HG03095 (cell line): Measurements from ENCODE around the gene HMX1.

Experiments
- ATAC-seq: cut with Tn5 transposase; IDR thresholded peaks from one replicate; pipeline ENCODE4 v1.9.1; 2021; ENCODE audit warnings: moderate library complexity; ENCODE audit not compliant: unreplicated experiment

The HMX1 gene

DNA sequence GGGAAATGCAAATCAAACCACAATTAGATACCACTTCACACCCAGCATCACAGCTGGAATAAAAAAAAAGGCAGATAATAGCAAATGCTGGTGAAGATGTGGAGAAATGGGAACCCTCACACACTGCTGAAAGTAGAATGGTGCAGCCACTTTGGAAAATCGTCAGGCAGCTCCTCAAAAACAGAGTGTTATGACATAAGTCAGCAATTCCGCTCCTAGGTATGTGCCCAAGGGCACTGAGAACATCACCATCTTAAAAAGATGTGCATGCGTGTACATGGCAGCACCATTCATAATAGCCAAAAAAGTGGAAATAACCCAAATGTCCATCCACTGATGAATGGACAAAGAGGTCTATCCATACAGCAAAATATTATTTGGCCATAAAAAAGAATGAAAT lies 28.0 kb downstream of the HMX1 start:
- ATAC-seq = no peak

DNA sequence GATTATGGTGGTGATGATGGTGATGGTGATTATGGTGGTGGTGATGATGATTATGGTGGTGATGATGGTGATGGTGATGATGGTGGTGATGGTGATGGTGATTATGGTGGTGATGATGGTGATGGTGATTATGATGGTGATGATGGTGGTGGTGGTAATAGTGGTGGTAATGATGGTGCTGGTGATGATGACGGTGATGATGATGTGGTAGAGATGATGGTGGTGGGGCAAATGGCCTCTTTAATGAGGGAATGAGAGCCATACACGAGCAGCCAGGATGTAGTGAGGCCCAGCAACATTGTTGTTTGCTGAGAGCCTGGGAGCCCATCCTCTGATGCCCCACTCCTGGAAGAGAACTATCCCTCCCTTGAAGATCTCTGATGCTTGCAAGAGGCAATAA lies 29.0 kb downstream of the HMX1 start:
- no peak for ATAC-seq

DNA sequence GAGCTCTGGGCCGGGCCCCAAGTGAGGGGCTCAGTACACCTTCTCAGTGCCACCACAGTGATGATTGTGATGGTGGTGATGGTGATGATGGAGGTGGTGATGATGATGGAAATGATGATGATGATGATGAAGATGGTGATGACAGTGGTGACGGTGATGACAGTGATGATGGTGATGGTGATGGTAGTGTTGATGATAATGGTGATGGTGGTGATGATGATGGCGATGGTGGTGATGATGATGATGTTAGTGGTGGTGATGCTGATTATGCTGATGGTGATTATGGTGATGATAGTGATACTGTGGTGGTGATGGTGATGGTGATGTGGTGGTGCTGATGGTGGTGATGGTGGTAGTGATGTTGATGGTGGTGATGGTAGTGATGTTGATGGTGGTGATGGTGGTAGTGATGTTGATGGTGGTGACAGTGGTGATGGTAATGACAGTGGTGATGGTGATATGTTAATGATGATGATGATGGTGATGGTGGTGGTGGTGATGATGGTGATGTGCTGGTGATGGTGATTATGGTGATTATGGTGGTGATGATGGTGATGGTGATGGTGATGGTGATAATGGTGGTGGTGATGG lies 29.9 kb downstream of the HMX1 start:
- ATAC-seq = no peak

DNA sequence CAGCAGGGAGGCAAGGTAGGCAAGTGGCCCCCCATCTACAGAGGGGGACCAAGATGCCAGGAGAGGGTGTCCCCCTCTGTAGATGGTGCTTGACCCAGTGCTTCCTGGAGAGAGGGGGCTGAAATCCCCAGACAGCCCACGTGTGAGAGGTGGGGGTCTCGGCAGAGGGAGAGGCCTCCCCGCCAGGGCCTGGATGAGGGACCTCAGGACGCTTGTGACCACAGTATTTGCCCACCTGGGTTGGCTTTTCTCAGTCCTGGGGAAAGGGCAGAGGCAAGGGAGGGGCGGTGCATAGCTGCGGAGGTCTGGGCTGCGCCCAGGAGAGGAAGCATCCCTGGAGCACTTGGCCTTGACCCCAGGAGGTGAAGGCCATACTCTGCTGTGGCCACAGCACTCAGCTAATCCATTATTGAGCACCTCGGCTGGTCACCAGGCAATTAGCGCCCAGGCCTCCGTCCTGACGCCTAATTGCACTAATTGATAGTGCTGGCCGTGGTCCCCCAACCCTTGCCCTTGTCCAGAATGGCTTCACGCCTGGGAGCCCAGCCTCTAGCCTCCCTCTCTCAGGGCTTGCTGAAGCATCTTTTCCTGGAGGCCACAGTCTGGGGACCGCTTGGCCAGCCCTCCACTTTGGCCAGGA lies 30.7 kb downstream of the HMX1 start:
- ATAC-seq = no peak

DNA sequence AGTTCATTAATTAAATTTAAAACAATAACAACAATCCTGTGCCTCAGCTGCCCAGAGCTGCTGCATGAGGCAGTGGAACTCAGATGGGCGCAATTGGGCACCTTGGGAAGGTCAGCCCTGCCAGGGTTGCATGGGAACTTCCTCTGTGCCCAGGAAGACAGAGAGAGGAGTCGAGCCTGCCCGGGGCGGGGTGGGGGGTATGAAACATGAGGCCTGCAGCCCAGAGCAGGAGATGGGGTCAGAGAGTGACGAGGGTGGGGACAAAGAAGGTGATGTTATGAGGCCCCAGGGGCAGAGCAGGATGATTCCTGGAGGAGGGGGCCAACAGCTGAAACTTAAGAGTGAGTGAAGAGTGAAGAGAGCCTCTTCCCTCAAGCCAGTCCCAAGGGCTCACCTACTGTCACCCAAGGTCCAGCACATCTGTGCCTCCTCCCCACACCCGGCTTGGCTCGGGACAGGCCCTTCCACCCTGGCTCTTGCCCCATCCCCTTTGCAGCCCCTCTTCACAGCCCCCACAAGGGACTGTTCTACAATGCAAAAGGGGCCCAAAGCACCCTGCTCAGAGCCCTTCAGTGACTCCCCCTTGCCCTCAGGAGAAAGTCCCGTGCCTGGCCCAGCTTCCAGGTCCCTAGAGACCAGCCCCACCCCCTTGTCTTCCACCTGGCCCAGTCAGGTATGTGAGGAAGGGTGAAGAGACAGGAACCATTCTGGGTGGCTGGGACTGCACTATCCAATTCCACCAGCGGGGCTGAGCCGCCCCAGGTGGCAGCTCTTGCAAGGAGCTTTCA lies 31.4 kb downstream of the HMX1 start:
- ATAC-seq = no peak

DNA sequence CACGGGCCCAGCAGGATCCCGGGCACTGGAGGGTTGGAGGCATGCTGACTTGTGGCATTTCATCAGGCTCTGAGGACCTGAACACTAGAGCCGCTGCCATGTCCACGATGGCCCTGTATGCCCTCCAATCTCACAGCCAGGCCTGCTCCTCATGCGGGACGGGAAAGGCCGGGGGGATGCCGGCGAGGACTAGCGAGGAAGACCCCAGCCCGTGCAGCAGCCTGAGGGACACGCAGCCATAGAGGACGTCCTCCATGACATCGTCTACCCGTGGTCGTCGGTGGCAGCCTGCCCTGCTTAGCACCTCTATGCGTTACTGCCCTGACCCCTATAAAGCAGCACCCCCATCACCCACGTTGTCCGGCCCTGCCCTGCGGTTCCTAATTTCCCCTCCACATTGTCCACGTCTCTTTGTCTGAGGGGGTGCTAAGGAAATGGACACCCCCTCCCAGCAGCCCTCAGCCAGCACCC lies 32.6 kb downstream of the HMX1 start:
- no peak for ATAC-seq

DNA sequence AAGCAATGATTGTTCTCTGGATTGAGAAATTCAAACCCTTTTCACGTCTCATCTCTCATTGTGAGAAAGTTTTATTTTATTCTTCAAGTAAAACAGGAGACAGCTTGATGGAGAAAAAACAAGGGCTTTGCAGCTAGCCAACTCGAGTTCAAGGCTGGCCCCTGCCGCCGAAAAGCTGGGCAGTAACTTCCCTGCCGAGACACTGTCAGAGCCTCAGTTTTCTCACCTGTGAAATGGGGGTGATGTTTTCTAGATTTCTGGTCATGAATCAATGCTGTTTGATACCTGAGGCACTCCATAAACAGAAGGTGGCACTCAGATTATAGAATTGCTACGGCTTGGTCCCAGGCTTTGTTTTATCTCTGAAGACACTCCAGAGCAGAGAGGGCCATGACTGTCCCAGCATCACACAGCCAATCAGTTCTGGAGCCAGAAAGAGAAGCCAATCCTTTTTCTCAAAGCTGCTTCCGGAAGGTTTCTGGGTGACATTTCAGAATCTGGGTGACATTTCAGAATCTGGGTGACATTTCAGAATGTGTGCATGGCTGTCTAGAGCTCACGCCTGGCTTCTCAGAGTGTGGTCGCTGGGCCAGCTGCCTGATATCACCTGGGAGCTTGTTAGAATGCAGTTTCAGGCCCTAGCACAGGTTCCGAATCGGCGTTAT lies 33.2 kb downstream of the HMX1 start:
- ATAC-seq = no peak

DNA sequence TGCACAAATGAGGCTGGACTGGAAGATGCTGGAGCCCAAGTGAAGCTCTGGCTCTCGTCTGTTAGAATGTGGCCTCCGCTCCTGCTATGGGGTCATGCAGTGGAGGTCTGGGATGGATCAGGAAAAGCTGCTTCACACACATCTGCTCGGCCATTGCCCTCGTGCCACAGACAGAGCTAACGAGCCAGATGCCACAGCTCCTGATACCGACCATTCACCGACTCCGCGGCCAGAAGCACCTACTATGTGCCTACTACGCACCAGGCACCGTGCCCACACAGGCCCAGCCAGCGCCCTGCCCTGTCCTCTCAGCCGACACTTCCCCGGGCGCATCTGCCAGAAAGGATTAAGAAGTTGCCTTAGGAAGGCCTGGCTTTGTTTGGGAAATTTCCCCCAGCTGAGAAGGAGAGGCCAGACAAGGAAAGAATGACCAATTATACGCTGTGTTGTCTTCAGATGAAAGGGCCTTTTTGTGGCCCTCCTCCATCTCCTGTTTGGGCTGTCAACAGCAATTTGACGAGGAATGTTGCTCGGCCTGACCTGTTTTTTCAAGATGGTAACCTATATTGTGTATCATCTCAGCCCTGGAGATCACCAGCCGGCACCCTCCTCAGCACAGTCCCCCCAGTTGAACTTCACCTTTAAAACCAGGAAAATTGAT lies 34.3 kb downstream of the HMX1 start:
- no peak for ATAC-seq

DNA sequence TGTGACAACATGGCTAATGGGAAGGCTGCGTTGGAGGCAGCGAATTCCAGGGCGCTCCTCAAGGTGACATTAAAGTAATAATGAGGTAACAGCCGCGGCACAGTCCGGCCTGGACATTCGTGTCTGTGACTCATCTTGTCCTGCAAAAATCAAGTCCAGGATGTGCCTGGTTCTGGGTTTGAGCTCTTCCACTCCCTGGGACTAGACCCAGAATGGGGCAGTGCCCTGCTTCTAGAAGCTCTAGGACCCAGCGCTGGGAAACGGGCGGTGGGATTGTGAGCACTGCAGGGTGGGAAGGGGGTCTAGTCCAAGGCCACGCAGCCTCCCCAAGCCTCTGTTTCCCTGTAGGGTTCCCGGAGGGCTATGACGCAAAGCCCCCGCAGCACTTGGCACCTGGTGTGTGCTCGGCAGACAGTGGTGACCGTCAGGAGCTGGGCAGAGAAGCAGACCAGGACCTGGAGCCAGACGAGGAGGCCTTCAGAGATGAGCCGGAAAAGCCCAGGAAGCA lies 34.9 kb downstream of the HMX1 start:
- ATAC-seq = no peak

DNA sequence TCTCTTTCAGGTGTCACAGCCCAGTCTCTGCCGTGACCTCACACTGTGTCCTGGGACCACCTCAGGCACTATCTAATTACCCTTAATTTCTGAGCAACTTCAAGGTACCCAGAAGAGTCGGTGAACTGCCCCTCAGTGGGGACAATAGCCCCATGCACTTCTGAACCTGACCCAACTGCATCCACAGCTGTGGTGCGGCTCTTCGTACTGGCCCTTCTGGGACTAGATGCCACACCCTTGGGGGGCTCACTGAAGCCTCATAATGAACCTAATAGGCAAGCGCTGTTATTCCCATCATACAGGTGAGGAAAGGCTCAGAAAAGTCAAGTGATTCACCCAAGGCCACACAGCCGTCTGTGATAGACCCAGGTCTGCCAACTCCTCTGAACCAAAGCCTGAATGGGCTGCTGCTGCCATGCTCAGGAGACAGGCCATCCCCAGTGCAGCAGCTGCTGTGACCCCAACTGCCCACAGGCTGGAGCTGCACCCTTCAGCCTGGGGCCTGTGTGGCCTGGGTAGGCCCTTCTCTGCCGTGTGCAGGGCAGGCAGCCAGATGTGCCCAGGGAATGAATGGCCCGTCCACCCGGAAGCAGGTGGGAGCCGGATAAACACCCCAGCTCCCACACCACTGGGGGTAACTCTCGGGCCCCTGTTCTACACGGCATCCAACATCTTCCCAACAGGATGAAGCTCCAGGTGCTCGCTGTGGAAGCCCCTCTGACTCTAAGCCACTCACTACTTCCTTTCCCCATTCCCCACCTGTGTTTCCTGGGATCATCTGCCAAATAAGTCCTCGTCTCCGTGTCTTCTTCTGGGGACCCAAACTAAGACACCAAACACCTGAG lies 35.9 kb downstream of the HMX1 start:
- ATAC-seq = no peak

DNA sequence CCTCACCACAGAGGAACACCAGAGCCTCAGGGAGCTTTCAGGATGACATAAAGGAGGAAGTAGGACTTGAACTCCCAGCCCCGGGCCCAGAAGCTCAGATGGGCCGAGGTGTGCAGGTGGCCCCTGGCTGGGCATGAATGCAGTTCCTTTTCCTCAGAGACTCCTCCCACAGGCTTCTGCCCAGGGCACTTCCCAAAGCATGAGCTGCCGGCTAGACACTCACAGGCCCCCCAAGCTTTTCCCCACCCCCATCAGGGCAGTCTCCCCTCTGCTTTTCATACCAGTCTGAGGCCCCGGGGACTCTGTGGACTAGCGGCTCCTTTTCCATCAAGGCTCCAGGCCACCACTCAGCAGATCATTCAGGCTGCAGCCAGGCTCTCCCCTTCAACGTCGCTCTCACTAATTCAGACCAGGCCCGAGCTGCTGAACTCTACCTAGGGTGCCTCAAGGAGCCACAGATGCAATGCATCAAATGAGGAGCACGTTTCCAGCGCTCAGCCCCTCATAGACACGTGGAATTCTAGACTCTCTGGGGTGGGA lies 36.9 kb downstream of the HMX1 start:
- no peak for ATAC-seq

DNA sequence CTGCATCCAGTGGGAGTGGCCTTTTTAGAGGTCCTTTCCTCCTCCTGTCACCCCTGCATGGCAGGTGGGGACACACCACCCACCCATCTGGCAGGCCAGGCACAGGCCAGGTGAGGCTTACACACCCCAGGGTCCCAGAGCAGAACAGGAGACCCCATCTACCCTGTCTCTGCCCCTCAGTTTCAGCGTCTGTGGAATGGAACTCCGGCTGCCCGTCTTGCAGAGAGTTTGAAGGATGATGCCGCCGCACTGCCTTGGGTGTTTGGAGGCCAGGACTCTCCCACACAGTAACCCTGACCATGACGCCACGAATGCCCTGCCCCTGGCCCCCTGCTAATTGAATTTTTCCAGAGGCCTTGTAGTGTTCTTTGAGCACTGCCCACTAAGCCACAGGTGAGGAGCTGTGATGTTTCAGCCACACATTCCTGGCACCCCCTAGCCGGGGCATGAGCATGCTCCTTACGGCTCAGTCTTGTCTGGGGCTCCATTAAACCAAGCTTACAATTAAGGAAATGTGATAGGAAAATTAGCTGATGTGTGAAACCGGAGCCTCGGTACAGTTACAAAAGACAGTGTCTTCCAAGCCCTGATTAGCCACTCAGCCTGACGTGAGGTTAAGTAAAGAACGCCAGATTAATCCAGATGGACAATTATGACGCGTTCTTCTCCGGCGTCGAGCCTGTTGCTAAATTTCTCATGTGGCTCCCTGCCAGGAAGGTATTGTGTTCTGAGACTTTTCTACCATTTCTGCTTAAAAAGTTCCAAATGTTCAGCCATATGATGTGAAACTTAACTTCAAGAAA lies 39.3 kb downstream of the HMX1 start:
- ATAC-seq = no peak

DNA sequence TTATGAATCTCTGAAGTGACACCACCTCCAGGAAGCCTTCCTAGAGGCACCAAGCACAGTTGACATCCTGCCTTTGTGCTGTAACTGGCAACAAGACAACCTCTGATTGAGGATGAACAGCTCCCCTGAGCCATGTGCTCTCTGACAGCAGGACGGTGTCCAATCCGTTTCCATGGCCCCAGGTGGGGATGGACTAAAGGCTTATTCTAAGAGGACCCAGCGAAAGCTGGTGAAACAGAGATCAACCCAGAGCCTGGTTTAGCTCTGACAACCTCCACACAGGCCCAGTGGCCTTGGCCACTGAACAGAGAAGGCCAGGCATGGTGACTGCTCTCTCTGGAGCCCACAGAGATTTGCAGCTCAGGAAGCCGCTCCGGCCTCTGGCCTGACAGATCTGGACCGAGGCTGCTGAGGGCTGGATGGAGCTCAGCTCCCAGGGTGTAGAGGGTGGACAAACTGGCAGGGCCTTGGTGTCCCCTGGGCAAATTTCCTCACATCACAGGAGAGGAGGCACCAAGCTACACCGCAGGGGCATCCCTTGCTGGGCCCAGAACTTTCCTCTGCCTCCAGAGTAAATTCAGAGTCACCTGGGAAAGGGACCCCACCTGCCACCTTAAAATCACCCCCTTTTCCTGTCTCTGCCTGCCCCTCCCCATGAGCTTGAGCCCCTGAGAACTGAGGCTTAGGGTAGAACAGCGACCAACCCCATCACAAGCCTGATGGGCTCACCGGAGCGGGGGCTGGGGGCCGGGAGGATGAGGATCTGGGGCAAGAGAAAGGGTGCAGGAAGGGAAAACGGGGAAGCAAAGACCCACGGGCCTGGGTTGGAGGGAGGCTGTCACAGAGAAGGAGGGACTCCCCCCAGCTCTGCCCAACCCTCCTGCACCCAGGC lies 40.2 kb downstream of the HMX1 start:
- no peak for ATAC-seq

DNA sequence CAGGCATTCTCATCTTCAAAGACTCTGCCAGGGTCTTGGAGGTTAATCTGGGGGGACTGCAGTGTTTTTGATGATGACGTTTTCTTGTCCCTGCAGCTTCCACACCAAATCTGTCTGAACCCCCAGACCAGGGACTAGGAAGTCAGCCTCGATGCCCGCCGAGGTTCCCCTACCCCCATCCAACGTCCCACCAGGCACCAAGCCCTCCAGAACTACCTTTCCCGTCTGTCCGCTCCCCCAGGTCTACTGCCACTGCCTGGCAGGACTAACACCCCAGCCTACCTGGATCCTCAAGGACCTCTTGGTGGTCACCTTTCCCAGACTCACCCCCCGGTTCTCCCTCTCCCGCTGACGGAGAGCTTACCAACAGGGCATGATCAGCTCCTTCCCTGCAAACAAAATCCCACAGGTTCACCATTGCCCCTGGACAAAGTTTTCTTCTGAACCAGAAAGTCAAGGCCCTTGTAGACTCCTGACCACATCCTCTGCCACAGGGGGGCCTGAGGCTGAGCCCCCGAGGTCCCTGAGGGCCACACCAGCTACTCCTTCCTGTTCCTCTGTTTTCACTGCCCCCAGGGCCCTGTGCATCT lies 40.9 kb downstream of the HMX1 start:
- no peak for ATAC-seq

DNA sequence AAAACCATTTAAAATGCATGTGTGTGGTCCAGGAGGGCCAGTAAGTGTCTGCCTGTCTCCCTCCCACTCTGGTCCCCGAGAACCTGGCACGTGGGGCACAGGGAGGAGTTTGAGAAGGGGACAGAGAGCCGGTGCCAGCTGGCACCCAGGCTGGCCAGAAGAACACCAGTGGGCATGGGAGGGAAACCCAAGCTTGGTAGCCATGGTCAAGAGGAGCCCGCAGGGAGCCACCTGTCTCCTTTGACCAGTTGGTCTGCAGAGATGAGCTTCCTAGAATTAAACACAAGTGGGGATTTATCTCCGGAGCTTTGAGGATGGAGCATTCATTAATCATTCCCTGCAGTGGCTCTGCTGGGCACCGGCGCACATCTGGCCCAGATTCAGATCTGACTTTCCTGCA lies 41.6 kb downstream of the HMX1 start:
- ATAC-seq = no peak

DNA sequence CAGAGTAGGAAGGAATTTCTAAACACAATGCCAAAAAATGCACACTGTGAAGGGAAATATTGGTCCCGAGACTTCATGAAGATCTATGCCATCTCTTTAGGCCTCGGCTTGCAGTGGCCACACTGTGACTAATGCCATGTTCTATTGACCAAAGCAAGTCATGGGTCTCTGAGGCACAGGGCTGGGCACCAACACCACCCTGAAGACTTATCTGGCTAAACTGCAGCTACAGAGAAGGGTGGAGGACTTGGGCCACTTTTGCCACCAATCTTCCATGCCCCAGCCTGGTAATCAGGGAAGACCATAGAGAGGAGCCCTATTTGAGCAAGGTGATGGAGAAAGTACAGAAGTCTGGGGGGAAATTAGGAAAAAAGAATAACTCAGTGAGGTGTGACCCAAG lies 42.1 kb downstream of the HMX1 start:
- no peak for ATAC-seq

DNA sequence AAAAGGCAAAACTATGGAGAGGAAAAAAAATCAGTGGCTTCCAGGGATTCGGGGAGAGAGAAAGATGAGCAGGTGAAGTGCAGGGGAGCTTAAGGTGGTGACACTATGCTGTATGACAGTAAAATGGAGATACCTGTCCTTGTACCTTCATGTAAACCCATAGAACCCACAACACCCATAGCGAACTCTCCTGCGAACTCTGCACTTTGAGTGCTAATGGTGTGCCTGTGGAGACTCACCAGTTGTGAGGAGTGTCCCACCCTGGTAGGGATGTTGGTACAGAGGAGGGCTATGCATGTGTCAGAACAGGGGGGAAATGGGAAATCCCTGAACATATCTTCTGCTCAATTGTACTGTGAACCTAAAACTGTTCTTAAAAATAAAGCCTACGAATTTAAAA lies 42.8 kb downstream of the HMX1 start:
- no peak for ATAC-seq
